ENCODE data around the gene LHFPL6.
"Not testable (repeated sequence)": the region's sequence is repeated elsewhere in the genome, so short reads cannot be mapped to it uniquely, and the experiment has no call there.

LHFPL6 gene

GRCh38 chr13:39338114-39338513 is 264.9 kb downstream of the LHFPL6 start:
- DNase-seq = not testable (repeated sequence)

- no peak for DNase-seq
These were observed 266.1 kb downstream of the LHFPL6 start for GRCh38 chr13:39336937-39337336.

- no peak for DNase-seq
These were observed 266.8 kb downstream of the LHFPL6 start for GRCh38 chr13:39336207-39336606.

- DNase-seq = no peak
These were observed 267.3 kb downstream of the LHFPL6 start for GRCh38 chr13:39335721-39336120.

GRCh38 chr13:39330504-39330903 is 272.5 kb downstream of the LHFPL6 start:
- no peak for DNase-seq

- DNase-seq = no peak
These were observed 273.8 kb downstream of the LHFPL6 start for GRCh38 chr13:39329182-39329639.

GRCh38 chr13:39327172-39327479 is 275.9 kb downstream of the LHFPL6 start:
- no peak for DNase-seq

- DNase-seq = no peak
These were observed 276.4 kb downstream of the LHFPL6 start for GRCh38 chr13:39326469-39327171.

GRCh38 chr13:39324806-39325311 is 278.1 kb downstream of the LHFPL6 start:
- no peak for DNase-seq

GRCh38 chr13:39322836-39323585 is 280.0 kb downstream of the LHFPL6 start:
- no peak for DNase-seq

GRCh38 chr13:39321574-39321973 is 281.4 kb downstream of the LHFPL6 start:
- no peak for DNase-seq

- DNase-seq = no peak
These were observed 284.8 kb downstream of the LHFPL6 start for GRCh38 chr13:39318161-39318560.

- DNase-seq = no peak
These were observed 285.7 kb downstream of the LHFPL6 start for GRCh38 chr13:39317291-39317690.

- no peak for DNase-seq
These were observed 287.2 kb downstream of the LHFPL6 start for GRCh38 chr13:39315796-39316195.

- no peak for DNase-seq
These were observed 289.3 kb downstream of the LHFPL6 start for GRCh38 chr13:39313721-39314120.

GRCh38 chr13:39312596-39312995 is 290.4 kb downstream of the LHFPL6 start:
- no peak for DNase-seq

GRCh38 chr13:39311619-39312018 is 291.4 kb downstream of the LHFPL6 start:
- no peak for DNase-seq

GRCh38 chr13:39310961-39311360 is 292.0 kb downstream of the LHFPL6 start:
- no peak for DNase-seq

- no peak for DNase-seq
These were observed 296.1 kb downstream of the LHFPL6 start for GRCh38 chr13:39306639-39307589.

GRCh38 chr13:39302820-39303219 is 300.2 kb downstream of the LHFPL6 start:
- DNase-seq = no peak

GRCh38 chr13:39298951-39299350 is 304.0 kb downstream of the LHFPL6 start:
- DNase-seq = no peak

GRCh38 chr13:39297664-39298171 is 305.3 kb downstream of the LHFPL6 start:
- DNase-seq = no peak

GRCh38 chr13:39297023-39297422 is 306.0 kb downstream of the LHFPL6 start:
- no peak for DNase-seq
